MM.1S (cell line): Measurements from ENCODE around the gene CPHXL.

Source experiments
- CTCF ChIP-seq: fragments of 300-600 bp; sonication (generic); IDR thresholded peaks from 2 replicates; pipeline ENCODE4 v1.5.1; 2016; ENCODE audit warnings: antibody characterized with exemption, low read length, mixed read lengths
- EZH2 ChIP-seq: fragments of 300-600 bp; sonication (generic); optimal IDR thresholded peaks from 2 replicates; pipeline ENCODE3; 2017; ENCODE audit warnings: low read depth, mild to moderate bottlenecking, antibody characterized with exemption, low read length, mixed read lengths
- EZH2phosphoT487 ChIP-seq: fragments of 300-600 bp; sonication (generic); IDR thresholded peaks from 2 replicates; pipeline ENCODE4 v1.6.1; 2018; ENCODE audit warnings: antibody characterized with exemption, low read length

- no peak for TF ChIP-seq EZH2phosphoT487
- TF ChIP-seq CTCF = no peak
- TF ChIP-seq EZH2 = no peak
Observed at GRCh38 chr16:75761108-75761507, 34.8 kb upstream of the CPHXL start.
